NCI-H1092 (cell line): Measurements from ENCODE around the gene DEFB132.

ENCODE experiments used
- DNase-seq: peaks from one replicate; lab custom pipeline; 2025; lab: John Stamatoyannopoulos, UW

Gene DEFB132

DNA sequence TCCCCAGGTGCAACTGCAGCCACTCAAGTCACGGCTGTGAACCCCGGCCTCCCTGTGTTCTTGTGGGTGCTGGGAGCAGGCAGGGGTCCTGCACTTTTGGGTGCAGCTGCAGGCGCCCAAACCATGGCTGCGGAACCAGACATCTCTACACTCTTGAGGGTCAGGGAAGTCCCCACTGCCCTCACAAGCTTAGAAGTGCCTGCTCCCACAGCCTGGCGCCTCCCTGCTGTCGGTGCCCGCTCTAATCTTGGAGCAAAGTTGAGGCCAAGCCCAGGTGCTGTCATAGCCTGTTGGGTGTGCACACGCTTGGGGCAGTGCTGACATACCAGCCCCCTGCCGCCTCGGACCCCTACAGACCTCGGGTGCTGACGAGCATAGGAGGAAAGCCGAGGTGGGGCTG lies 6.2 kb downstream of the DEFB132 start:
- DNase-seq, result no peak

DNA sequence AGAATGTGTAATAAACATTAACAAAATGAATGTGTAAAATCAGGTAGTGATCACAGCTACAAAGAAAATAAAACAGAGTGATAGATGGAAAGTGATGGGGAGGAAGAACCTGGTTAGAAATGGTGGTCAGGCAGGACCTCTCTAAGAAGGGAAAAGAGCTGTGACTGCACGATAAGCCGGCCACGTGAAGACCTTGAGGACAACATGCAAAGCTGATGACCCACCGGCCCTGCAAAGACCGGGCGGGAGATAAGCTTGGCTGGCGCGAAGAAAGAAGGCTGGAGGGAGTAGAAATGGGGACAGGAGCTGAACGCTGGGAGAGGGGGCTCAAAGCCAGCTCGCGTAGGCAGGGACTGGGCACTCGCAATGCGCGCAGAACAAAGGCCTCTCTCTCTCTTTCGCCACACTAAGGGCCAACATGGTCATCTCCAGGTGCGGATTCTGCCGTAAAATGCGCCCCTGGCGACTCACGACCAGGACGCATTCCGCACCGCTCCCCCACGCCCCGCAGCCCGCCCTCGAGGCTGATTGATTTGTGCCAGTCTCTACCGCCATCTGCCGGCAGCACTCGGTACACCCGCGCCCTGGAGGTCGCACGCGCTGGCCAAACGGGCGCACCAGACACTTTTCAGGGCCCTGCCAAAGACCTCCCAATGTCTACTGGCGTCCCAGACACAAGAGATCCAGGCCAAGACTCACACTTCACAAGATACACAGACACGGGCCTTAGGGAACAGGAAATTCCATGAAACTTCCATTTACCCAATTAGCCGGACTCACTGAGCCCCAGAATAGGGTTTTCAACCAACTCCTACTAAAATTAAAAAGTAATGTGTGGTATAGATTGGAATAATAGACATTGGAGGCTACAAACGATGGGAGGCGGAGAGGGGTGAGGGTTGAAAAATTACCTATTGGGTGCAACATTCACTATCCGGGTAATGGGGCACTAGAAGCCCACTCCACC lies 9.4 kb downstream of the DEFB132 start:
- peak; percentile 80 for DNase-seq

DNA sequence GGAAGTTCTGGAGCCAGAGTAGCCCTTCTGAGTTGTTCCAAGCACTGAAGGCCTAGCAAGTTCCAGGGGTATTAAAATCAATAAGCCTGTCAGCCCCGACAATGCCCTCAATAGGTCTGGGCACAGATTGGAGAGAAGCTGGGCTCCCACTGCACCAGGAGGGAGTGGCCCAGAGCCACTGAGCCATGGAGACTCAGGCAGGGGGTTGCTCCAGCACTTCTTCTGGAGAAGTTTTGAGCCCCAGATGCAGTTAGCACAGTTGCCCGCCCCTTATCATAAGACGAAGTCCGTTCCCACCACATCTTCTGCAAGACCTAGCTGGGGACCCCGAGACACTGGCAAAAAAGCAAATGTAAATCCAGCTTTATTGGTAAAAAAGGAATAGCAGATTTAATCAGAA lies 13.0 kb downstream of the DEFB132 start:
- no peak for DNase-seq

- DNase-seq, result no peak
Observed at GRCh38 chr20:271069-271468, 13.5 kb downstream of the DEFB132 start.

- DNase-seq, result no peak
Observed at GRCh38 chr20:271528-271927, 14.0 kb downstream of the DEFB132 start.

GRCh38 chr20:272718-273117 lies 15.2 kb downstream of the DEFB132 start:
- DNase-seq, result no peak

GRCh38 chr20:273884-274283 lies 16.4 kb downstream of the DEFB132 start:
- DNase-seq, result no peak

DNA sequence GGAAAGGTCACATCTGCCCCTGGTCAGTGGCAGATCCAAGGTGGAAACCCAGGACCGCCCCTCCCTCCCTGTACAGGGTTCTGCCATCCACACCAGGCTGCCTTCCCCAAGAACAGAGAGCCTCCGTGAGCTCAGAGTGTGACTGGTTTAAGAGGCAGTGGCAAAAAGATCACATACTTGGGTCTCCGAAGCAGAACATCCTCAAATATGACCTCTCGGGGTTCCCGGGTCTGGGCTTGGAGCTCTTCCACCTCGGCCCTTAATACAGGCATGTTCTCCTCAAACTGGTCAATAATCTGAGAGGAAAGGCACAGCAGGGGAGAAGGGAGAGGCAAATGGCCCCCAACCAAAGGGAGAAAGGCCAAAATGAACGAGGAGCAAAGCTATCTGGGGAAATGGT lies 18.3 kb downstream of the DEFB132 start:
- DNase-seq, result no peak

- no peak for DNase-seq
Observed at GRCh38 chr20:276620-277495, 19.3 kb downstream of the DEFB132 start.

GRCh38 chr20:277496-277781 lies 19.9 kb downstream of the DEFB132 start:
- no peak for DNase-seq

DNA sequence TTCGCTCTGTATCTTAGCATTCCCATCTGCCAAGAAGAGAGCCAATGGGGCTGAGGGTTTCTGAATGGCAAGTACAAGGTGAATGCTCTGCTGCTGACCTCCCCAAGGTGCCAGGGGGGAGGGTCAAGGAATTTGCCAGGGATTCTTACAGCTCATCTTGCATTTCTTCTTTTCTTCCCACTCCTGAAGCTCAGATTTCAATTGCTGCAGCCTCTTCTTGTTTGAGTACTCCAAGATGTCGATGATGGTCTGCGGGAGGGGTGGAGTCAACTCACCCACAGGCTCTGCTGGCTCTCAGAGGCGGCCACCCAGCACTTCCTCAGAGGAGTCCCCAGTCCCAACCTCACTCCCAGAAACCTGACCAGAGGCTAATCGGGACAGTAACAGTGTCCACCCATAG lies 20.7 kb downstream of the DEFB132 start:
- DNase-seq, result no peak

DNA sequence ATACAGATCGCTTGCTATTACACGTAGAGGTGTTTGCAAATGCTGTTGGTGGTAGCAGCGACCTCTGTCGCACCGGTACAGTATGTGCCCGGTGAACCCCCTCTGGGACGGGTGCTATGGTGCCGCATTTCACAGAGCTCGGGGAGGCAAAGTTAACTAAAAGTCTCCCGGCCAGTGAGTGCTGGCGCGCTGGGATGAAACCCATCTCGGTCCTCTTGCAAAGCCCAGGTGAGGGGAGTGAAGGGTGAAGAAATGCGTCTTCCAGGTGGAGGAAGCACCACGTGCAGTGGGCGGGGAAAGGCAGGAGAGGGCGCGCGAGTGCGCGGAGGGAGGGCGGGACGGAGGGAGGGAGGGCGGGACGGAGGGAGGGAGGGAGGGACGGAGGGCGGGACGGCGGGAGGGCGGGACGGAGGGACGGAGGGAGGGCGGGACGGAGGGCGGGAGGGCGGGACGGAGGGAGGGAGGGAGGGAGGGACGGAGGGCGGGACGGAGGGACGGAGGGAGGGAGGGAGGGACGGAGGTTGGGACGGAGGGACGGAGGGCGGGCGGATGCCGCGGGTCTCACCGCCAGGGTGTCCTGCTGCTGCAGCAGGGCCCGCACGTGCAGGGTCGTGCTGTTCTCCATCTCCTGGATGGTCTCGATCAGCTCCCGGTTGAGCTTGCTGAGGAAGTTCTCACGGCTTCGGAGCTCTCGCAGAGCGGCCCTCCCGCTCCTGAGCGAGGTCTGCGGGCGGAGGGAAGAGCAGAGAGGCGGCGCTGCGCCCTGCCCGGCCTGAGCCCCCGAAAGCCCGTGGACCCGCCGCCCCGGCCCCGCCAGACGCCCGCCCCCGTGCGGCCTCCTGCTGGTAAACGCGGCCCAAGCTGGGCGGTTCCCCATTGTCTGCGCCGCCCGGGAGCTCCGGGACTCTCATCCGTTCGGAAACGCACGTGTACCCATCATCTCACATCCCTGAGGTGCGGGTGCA lies 21.4 kb downstream of the DEFB132 start:
- no peak for DNase-seq

GRCh38 chr20:284172-284571 lies 26.6 kb downstream of the DEFB132 start:
- no peak for DNase-seq

GRCh38 chr20:286508-286907 lies 29.0 kb downstream of the DEFB132 start:
- no peak for DNase-seq

GRCh38 chr20:288956-289692 lies 31.6 kb downstream of the DEFB132 start:
- DNase-seq, result no peak

- no peak for DNase-seq
Observed at GRCh38 chr20:289693-290083, 32.2 kb downstream of the DEFB132 start.

- DNase-seq, result peak; percentile 66
Observed at GRCh38 chr20:290084-290831, 32.7 kb downstream of the DEFB132 start, which contains the start of gene C20orf96. Gene C20orf96, minus strand, starts transcription at chr20:290750. Its CDS starts 140 bp downstream, at chr20:290610.

GRCh38 chr20:294602-295001 lies 37.1 kb downstream of the DEFB132 start:
- DNase-seq, result no peak

- no peak for DNase-seq
Observed at GRCh38 chr20:295804-296203, 38.3 kb downstream of the DEFB132 start.
